Lower lobe of right lung (tissue), 2 donors: ENCODE results near the gene PRDX3. TPM values are rescaled to one million over a fixed set of nuclear protein-coding genes. Genes with fewer than 3 reads are reported as not detected.
A peak's percentile ranks its signal among the peaks of the same experiment; 100 is the strongest.

Experiments
- ATAC-seq, 2 donors: fragments of 200-7000 bp; cut with Tn5 transposase; one replicate each; pipeline ENCODE4 v1.9.1; 2020 to 2022; ENCODE audit warnings: mild to moderate bottlenecking in 2 of 2, moderate library complexity in 2 of 2
- DNase-seq: peaks from one replicate; pipeline ENCODE4 v3.0.0-alpha.2; 2020
- H3K27ac ChIP-seq: fragments of 200-600 bp; one replicate; pipeline ENCODE4 v1.8.0; 2022
- H3K27me3 ChIP-seq: fragments of 200-600 bp; one replicate; pipeline ENCODE4 v1.8.0; 2022; ENCODE audit warnings: low read depth
- H3K36me3 ChIP-seq: fragments of 200-600 bp; one replicate; pipeline ENCODE4 v1.8.0; 2022; ENCODE audit warnings: mild to moderate bottlenecking
- H3K4me1 ChIP-seq: fragments of 200-600 bp; one replicate; pipeline ENCODE4 v1.8.0; 2022
- H3K4me3 ChIP-seq: fragments of 200-600 bp; one replicate; pipeline ENCODE4 v1.8.0; 2022; ENCODE audit warnings: mild to moderate bottlenecking
- H3K9me3 ChIP-seq: fragments of 200-600 bp; one replicate; pipeline ENCODE4 v1.8.0; 2022
- intact Hi-C: fragments of 100-400 bp; cut with DNase I; formaldehyde crosslinking; loops from one replicate; pipeline ENCODE4 v1.11.0; 2022
- total RNA-seq: library from RNA; stranded (reverse); fragmentation: NEBNext Ultra II Directional; extraction: Animal tissue kit (Norgen Biotek cat#: 25700); gene quantifications from one replicate; pipeline ENCODE4 v1.2.1, GENCODE V29; 2021
- TF ChIP-seq, protein P1 (sequence below): fragments of 200-600 bp; IDR thresholded peaks from one replicate; pipeline ENCODE4 v1.8.0; 2022; ENCODE audit warnings: antibody characterized with exemption, mild to moderate bottlenecking
- donor health status: DM: no; HTN: yes; CAD: no; lungs with severe emphysema.

The PRDX3 gene
- total RNA-seq, 1 donor from 2014 or later = 82.0 TPM

DNA sequence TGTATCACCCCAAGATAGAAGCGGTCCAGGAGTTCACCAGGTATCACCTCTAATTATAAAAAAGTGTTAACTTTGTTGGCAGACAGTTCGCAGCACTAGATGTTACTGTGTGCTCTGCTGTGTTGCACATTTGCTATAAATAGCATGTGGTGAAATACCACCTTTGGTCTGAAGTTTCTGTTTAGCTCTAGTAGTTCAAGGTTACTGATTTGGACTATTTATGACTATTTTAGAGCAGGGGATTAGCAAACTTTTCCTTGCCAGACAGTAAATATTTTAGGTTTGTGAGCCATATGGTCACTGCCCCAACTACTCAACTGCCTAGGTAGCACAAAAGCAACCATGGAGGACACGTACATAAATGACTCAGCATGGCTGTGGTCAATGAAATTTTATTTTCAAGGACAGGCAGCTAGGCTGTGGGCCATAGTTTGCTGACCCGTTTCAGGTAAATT, 58.2 kb downstream of the PRDX3 start:
- DNase-seq (no peak), ATAC-seq (no peak)
- no peaks in the 10 kb centered on the region for H3K9me3 ChIP-seq
- no peaks in the 10 kb centered on the region for H3K4me1 ChIP-seq
- H3K27ac ChIP-seq = peak overlapping the region; percentile 19
- TF ChIP-seq, protein P1, sequence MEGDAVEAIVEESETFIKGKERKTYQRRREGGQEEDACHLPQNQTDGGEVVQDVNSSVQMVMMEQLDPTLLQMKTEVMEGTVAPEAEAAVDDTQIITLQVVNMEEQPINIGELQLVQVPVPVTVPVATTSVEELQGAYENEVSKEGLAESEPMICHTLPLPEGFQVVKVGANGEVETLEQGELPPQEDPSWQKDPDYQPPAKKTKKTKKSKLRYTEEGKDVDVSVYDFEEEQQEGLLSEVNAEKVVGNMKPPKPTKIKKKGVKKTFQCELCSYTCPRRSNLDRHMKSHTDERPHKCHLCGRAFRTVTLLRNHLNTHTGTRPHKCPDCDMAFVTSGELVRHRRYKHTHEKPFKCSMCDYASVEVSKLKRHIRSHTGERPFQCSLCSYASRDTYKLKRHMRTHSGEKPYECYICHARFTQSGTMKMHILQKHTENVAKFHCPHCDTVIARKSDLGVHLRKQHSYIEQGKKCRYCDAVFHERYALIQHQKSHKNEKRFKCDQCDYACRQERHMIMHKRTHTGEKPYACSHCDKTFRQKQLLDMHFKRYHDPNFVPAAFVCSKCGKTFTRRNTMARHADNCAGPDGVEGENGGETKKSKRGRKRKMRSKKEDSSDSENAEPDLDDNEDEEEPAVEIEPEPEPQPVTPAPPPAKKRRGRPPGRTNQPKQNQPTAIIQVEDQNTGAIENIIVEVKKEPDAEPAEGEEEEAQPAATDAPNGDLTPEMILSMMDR = no peak
- intact Hi-C loops = no loop called here
- no peaks in the 10 kb centered on the region for H3K27me3 ChIP-seq
- H3K36me3 ChIP-seq = peaks cover 87% of the 10 kb centered on the region
- H3K4me3 ChIP-seq = no peak overlapping the region

DNA sequence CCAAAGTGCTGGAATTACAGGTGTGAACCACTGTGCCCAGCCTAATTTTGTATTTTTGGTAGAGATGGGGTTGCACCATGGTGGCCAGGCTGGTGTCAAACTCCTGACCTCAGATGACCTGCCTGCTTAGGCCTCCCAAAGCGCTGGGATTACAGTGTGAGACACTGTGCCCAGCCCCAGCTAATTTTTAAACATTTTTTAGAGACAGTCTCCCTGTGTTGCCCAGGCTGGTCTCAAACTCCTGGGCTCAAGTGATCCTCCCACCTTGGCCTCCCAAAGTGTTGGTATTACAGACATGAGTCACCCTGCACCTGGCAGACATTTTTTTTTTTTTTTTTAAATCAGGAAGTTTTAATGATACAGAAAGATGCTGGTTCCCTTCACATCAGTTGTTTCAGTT, 59.2 kb downstream of the PRDX3 start:
- Histone ChIP-seq H3K36me3 (peaks cover 84% of the 10 kb centered on the region), H3K27ac (no peak overlapping the region), H3K4me3 (no peak overlapping the region), H3K27me3 (no peaks in the 10 kb centered on the region), H3K4me1 (no peaks in the 10 kb centered on the region), H3K9me3 (no peaks in the 10 kb centered on the region)
- DNase-seq (no peak), ATAC-seq (no peak)
- intact Hi-C loops = no loop called here
- TF ChIP-seq, protein P1 = no peak

DNA sequence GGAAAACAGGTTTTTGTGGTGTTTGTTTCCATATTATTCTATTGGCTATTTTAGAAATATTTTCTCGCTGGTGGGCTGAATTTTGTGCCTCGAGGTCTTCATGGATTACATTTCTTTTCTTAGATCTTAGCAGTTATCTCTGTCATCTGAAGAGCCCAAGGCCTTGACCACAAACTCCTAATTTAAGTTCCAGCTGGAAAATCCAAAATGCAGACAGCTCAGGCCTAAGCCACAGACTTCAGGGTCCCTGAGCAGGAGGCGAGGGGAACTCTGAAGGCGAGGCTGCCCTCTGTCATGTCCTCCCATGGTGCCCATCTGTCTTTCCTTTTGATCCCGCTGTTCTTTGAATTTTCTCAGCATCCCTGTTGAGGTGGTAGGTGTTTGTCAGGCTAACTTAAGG, 60.4 kb downstream of the PRDX3 start:
- H3K4me3 ChIP-seq = no peak overlapping the region
- no peak for DNase-seq
- H3K36me3 ChIP-seq = peaks cover 84% of the 10 kb centered on the region
- TF ChIP-seq, protein P1 = no peak
- H3K9me3 ChIP-seq = no peaks in the 10 kb centered on the region
- H3K4me1 ChIP-seq = no peaks in the 10 kb centered on the region
- intact Hi-C loops = no loop called here
- ATAC-seq = no peak
- H3K27ac ChIP-seq = no peak overlapping the region
- no peaks in the 10 kb centered on the region for H3K27me3 ChIP-seq

Other genes with a start within 250 kb of the PRDX3 start
- gene NANOS1, start 149.1 kb downstream of the PRDX3 start, total RNA-seq = 1.9 TPM
- gene EIF3A, start 98.0 kb downstream of the PRDX3 start, total RNA-seq = 94.7 TPM
- gene DENND10, start 74.7 kb downstream of the PRDX3 start, total RNA-seq = 33.8 TPM
- gene SFXN4, start 13.1 kb downstream of the PRDX3 start, total RNA-seq = 14.6 TPM
- gene GRK5, start 28.8 kb upstream of the PRDX3 start, total RNA-seq = 68.7 TPM